Mesendoderm (in vitro differentiated cells): Measurements from ENCODE around the gene MMP25.

Experiments
- DNase-seq: peaks from one replicate; pipeline ENCODE4 v3.0.0; 2013
- H2AK5ac ChIP-seq: 2 replicates; pipeline ENCODE4 v1.6.1; 2013; ENCODE audit warnings: low read length, inconsistent platforms
- H2BK120ac ChIP-seq: 2 replicates; pipeline ENCODE4 v1.6.1; 2013; ENCODE audit warnings: low read depth, mild to moderate bottlenecking, low read length, moderate library complexity, mixed read lengths
- H2BK15ac ChIP-seq: replicated peaks from 2 replicates; pipeline ENCODE4 v1.6.1; 2013; ENCODE audit warnings: low read depth, mild to moderate bottlenecking, moderate library complexity
- H2BK5ac ChIP-seq: 2 replicates; pipeline ENCODE4 v1.6.1; 2013; ENCODE audit warnings: low read length, inconsistent platforms
- H3K18ac ChIP-seq: 2 replicates; pipeline ENCODE4 v1.6.1; 2013; ENCODE audit warnings: mild to moderate bottlenecking, low read length, mixed read lengths
- H3K23ac ChIP-seq: one replicate; pipeline ENCODE4 v1.6.1; 2013; ENCODE audit warnings: low read length
- H3K27ac ChIP-seq: 2 replicates; pipeline ENCODE4 v1.5.1; 2013; ENCODE audit warnings: low read depth, mild to moderate bottlenecking, inconsistent platforms, low read length, moderate library complexity
- H3K27me3 ChIP-seq: 2 replicates; pipeline ENCODE4 v1.6.1; 2013; ENCODE audit warnings: low read length, control low read depth, mild to moderate bottlenecking, inconsistent platforms; ENCODE audit not compliant: insufficient read depth, poor library complexity
- H3K36me3 ChIP-seq: 2 replicates; pipeline ENCODE4 v1.6.1; 2013; ENCODE audit warnings: low read length, inconsistent platforms; ENCODE audit not compliant: control insufficient read depth, insufficient read depth
- H3K4ac ChIP-seq: one replicate; pipeline ENCODE4 v1.6.1; 2013; ENCODE audit warnings: low read depth, mild to moderate bottlenecking, low read length, moderate library complexity
- H3K4me1 ChIP-seq: 2 replicates; pipeline ENCODE4 v1.6.1; 2013; ENCODE audit warnings: low read depth, low read length, inconsistent platforms; ENCODE audit not compliant: control insufficient read depth
- H3K4me2 ChIP-seq: 2 replicates; pipeline ENCODE4 v1.6.1; 2013; ENCODE audit warnings: low read length
- H3K4me3 ChIP-seq: 2 replicates; pipeline ENCODE4 v1.5.1; 2013; ENCODE audit warnings: mild to moderate bottlenecking, low read length
- H3K56ac ChIP-seq: one replicate; pipeline ENCODE4 v1.6.1; 2013; ENCODE audit warnings: low read length
- H3K79me1 ChIP-seq: 2 replicates; pipeline ENCODE4 v1.6.1; 2013; ENCODE audit warnings: low read length, inconsistent platforms
- H3K79me2 ChIP-seq: 2 replicates; pipeline ENCODE4 v1.6.1; 2013; ENCODE audit warnings: mild to moderate bottlenecking, low read length; ENCODE audit not compliant: control insufficient read depth, insufficient read depth
- H3K9ac ChIP-seq: 2 replicates; pipeline ENCODE4 v1.6.1; 2013; ENCODE audit warnings: low read length, inconsistent platforms
- H4K5ac ChIP-seq: one replicate; pipeline ENCODE4 v1.6.1; 2013; ENCODE audit warnings: low read length
- H4K8ac ChIP-seq: one replicate; pipeline ENCODE4 v1.6.1; 2013; ENCODE audit warnings: low read depth, mild to moderate bottlenecking, control low read depth, low read length, moderate library complexity
- WGBS: extraction: QIAGEN DNeasy Blood & Tissue Kit; methylation state at CpG from one replicate; pipeline ENCODE4 v1.1.7; 2013; ENCODE audit warnings: low lambda C conversion rate, missing lambda C conversion rate; ENCODE audit not compliant: insufficient coverage; ENCODE audit errors: extremely low coverage; 5-methylcytosine and 5-hydroxymethylcytosine counted together

The MMP25 gene

GRCh38 chr16:3026609-3027488 lies 19.5 kb upstream of the MMP25 start:
- H3K4me2 ChIP-seq = no peak overlapping the region
- no peak overlapping the region for H3K9ac ChIP-seq
- no peaks in the 10 kb centered on the region for H3K79me2 ChIP-seq
- H3K27me3 ChIP-seq = no peaks in the 10 kb centered on the region
- H3K4me3 ChIP-seq = no peak overlapping the region
- H2BK120ac ChIP-seq = no peak overlapping the region
- H4K8ac ChIP-seq = no peak overlapping the region
- H3K4ac ChIP-seq = no peak overlapping the region
- H2AK5ac ChIP-seq = no peak overlapping the region
- peaks cover 11% of the 10 kb centered on the region for H3K4me1 ChIP-seq
- H3K56ac ChIP-seq = no peak overlapping the region
- DNase-seq = no peak
- H4K5ac ChIP-seq = no peak overlapping the region
- WGBS = no CpG with 5 or more reads among the region's 24 CpGs
- no peak overlapping the region for H3K23ac ChIP-seq
- H3K18ac ChIP-seq = no peak overlapping the region
- no peak overlapping the region for H2BK15ac ChIP-seq
- H3K36me3 ChIP-seq = peaks cover 8% of the 10 kb centered on the region
- peaks cover 5% of the 10 kb centered on the region for H3K79me1 ChIP-seq
- no peak overlapping the region for H3K27ac ChIP-seq
- no peak overlapping the region for H2BK5ac ChIP-seq

- Histone ChIP-seq H3K79me2 (no peaks in the 10 kb centered on the region), H3K27me3 (no peaks in the 10 kb centered on the region), H3K4ac (no peak overlapping the region), H3K56ac (no peak overlapping the region), H2BK15ac (no peak overlapping the region), H3K18ac (no peak overlapping the region), H2BK120ac (no peak overlapping the region), H3K27ac (no peak overlapping the region), H4K8ac (no peak overlapping the region), H2BK5ac (no peak overlapping the region), H3K4me1 (peaks cover 8% of the 10 kb centered on the region), H3K23ac (no peak overlapping the region), H3K36me3 (peaks cover 8% of the 10 kb centered on the region), H3K9ac (no peak overlapping the region), H3K79me1 (peaks cover 5% of the 10 kb centered on the region), H4K5ac (no peak overlapping the region), H3K4me3 (no peak overlapping the region), H2AK5ac (no peak overlapping the region), H3K4me2 (no peak overlapping the region)
- DNase-seq = no peak
- no CpG with 5 or more reads among the region's 8 CpGs for WGBS
Measured at GRCh38 chr16:3027489-3027795, 18.9 kb upstream of the MMP25 start.

GRCh38 chr16:3027983-3028715 lies 18.2 kb upstream of the MMP25 start:
- H2BK120ac ChIP-seq = no peak overlapping the region
- no peak overlapping the region for H3K23ac ChIP-seq
- no peak overlapping the region for H3K4me3 ChIP-seq
- peak overlapping the region; percentile 47 for H3K9ac ChIP-seq
- peak; percentile 93 for DNase-seq
- H3K79me1 ChIP-seq = peaks cover under 1% of the 10 kb centered on the region
- peaks cover 8% of the 10 kb centered on the region for H3K36me3 ChIP-seq
- peak overlapping the region; percentile 31 for H3K4me2 ChIP-seq
- H4K5ac ChIP-seq = no peak overlapping the region
- WGBS = no CpG with 5 or more reads among the region's 58 CpGs
- H3K4me1 ChIP-seq = peaks cover 1% of the 10 kb centered on the region
- H2BK15ac ChIP-seq = no peak overlapping the region
- no peak overlapping the region for H2AK5ac ChIP-seq
- H3K27ac ChIP-seq = no peak overlapping the region
- H2BK5ac ChIP-seq = no peak overlapping the region
- H3K79me2 ChIP-seq = no peaks in the 10 kb centered on the region
- peak overlapping the region; percentile 64 for H3K56ac ChIP-seq
- H4K8ac ChIP-seq = no peak overlapping the region
- H3K27me3 ChIP-seq = no peaks in the 10 kb centered on the region
- no peak overlapping the region for H3K4ac ChIP-seq
- H3K18ac ChIP-seq = no peak overlapping the region

GRCh38 chr16:3028716-3029319 lies 17.5 kb upstream of the MMP25 start:
- Histone ChIP-seq H2BK5ac (no peak overlapping the region), H4K5ac (no peak overlapping the region), H3K4me2 (no peak overlapping the region), H3K4ac (no peak overlapping the region), H3K79me1 (no peaks in the 10 kb centered on the region), H2BK15ac (no peak overlapping the region), H3K9ac (peak overlapping the region; percentile 15), H4K8ac (no peak overlapping the region), H3K4me3 (no peak overlapping the region), H3K36me3 (peaks cover 8% of the 10 kb centered on the region), H3K56ac (no peak overlapping the region), H3K79me2 (no peaks in the 10 kb centered on the region), H3K27me3 (no peaks in the 10 kb centered on the region), H3K4me1 (no peaks in the 10 kb centered on the region), H2AK5ac (no peak overlapping the region), H3K27ac (no peak overlapping the region), H2BK120ac (no peak overlapping the region), H3K23ac (no peak overlapping the region), H3K18ac (no peak overlapping the region)
- no peak for DNase-seq
- no CpG with 5 or more reads among the region's 15 CpGs for WGBS

GRCh38 chr16:3029491-3030221 lies 16.7 kb upstream of the MMP25 start:
- no peak overlapping the region for H4K8ac ChIP-seq
- no peaks in the 10 kb centered on the region for H3K79me1 ChIP-seq
- H2AK5ac ChIP-seq = no peak overlapping the region
- no peaks in the 10 kb centered on the region for H3K79me2 ChIP-seq
- H3K9ac ChIP-seq = no peak overlapping the region
- peaks cover 8% of the 10 kb centered on the region for H3K36me3 ChIP-seq
- H4K5ac ChIP-seq = no peak overlapping the region
- no peak overlapping the region for H3K56ac ChIP-seq
- H3K4me3 ChIP-seq = no peak overlapping the region
- H3K27me3 ChIP-seq = no peaks in the 10 kb centered on the region
- H3K4me1 ChIP-seq = no peaks in the 10 kb centered on the region
- no peak overlapping the region for H3K18ac ChIP-seq
- H3K23ac ChIP-seq = no peak overlapping the region
- H3K4ac ChIP-seq = no peak overlapping the region
- no peak overlapping the region for H2BK15ac ChIP-seq
- H2BK120ac ChIP-seq = no peak overlapping the region
- no peak overlapping the region for H3K27ac ChIP-seq
- H2BK5ac ChIP-seq = no peak overlapping the region
- no CpG with 5 or more reads among the region's 59 CpGs for WGBS
- no peak for DNase-seq
- H3K4me2 ChIP-seq = no peak overlapping the region
